GDM1 (cell line): ENCODE measurements around the gene RAMP1.

Source experiments
- DNase-seq: peaks from one replicate; lab custom pipeline; 2025; lab: John Stamatoyannopoulos, UW

The RAMP1 gene

DNA sequence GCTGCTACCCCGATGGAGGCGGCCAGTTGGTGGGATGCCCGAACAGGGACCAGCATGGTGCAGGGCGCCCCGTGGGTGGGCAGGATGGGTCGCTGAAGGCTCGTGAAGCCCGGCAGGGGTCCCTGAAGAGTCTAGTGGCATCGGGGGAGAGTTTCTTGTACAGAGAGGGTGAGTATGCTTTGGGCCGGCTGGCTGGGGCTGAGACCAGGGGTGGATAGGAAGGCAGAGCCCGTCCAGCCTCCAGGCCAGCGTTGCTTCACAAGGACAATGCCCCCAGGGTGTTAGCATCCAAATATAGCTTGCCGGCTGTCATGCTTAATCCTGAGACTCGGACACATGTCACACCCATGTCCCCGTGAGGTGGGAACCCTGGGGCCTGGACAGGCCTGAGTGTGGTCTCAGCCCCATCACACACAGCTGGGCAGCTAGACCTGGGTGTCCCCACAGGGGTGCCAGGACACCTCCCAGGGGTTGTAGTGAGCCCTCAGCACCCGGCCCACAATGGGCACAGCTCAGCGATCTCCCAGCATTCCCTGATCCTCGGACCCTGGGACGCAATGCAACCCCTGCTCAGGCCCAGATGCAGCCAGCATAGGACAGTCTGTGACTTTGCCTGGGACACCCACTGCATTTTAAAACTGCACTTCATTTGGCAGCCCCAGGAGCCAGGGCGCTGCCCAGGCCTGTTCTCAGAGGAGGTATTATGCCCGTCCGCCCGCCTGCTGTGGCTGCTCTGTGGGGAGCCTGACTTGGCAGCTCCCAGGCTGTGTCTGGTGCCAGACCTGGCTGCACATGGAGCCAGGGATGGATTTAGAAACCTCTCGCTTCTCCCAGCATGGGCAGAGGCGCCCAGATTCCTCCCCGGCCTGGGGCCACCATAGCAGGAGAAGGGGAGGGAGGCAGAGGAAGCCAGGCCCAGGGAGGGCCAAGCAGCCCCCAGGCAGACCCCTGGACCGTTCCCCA, 36.4 kb downstream of the RAMP1 start:
- DNase-seq: no peak

DNA sequence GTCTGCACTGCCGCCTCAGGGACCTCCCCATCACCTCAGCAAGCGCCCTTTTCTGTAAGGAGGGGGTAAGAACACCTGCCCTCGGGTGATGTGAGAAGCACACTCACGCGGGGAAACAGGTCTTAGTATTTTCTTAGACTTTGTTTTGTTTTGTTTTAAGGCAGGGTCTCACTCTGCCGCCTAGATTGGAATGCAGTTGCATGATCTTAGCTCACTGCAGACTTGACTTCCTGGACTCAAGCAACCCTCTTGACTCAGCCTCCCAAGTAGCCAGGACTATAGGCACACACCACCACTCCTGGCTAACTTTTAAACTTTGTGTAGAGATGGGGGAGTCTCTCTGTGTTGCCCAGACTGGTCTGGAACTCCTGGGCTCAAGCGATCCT, 37.1 kb downstream of the RAMP1 start:
- DNase-seq: no peak

DNA sequence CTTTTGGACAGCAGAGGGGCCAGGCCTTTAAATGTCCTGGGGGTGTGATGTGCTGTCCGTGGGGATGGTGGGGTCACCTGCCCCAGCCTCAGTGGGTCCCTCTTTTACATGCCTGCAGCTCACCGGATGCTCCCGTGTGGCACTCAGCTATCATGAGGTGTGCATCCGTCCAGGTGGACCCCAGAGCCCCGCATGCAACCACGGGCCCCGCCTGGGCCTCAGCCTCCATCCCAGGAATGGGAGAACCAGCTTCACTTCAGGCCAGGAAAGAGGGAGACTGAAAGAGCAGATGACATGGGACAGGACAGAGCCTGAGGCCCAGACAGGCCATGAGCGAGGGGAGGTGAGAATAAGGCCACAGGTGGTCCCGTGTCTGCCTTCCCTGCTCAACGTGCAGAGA, 37.5 kb downstream of the RAMP1 start:
- DNase-seq: no peak

DNA sequence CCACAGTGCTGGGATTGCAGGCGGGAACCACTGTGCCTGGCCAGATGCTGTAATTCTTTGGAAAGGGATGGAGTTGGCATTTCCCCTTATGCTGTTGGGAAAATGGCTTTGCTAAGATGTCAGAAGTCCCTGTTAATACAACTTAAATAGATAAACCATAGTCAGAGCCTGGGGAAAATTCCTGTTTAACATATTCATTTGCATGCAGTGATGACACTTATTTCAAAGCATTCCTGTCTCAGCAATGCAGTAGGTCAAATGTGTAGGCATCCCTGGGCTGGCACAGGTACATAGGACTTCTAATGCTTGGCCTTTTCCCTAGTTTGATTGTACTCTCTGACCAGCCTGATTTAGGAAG, 38.6 kb downstream of the RAMP1 start:
- DNase-seq: no peak

DNA sequence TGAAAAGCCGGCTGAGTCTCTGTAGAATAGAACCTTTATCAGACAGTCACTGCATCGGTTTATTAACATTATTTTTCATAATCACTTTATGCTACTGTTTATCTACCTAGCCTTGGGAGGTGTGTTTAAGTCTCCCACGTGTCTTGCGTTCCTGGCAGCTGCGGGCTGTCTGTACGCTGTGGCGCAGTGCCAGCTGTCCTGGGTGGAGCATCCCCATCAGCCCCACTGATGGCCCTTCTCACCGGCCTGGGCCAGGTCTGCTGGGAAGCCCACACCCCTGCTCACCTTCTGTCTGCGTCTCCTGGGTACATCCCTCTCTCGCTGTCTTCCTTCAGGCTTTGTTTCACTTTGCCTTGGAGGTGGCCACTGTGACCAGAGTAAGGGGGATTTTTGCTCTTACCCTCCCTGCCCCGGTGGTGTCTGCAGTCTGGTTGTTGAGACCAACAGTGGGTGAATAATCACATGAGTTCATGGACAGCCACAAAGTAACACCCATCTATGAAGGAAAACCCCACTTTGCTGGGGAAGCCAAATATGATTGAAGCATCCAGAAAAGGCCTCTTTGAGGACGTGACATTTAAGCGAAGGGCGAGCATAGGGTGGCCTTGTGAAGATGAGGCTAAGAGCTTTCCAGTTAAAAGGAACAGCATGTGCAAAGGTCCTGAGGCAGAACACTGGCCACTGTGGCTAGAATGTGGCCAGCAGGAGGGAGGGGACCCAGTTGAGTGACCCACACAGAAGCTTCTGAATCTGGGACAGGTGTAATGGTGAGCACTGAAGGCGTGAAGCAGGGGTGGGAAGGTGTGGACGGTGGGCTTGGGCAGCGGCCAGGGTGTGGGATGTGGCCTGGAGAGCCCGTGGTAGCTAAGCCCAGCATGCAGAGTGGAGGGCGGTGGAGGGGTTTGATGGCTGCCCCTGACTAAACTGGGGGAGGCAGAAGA, 41.7 kb downstream of the RAMP1 start:
- no peak for DNase-seq

DNA sequence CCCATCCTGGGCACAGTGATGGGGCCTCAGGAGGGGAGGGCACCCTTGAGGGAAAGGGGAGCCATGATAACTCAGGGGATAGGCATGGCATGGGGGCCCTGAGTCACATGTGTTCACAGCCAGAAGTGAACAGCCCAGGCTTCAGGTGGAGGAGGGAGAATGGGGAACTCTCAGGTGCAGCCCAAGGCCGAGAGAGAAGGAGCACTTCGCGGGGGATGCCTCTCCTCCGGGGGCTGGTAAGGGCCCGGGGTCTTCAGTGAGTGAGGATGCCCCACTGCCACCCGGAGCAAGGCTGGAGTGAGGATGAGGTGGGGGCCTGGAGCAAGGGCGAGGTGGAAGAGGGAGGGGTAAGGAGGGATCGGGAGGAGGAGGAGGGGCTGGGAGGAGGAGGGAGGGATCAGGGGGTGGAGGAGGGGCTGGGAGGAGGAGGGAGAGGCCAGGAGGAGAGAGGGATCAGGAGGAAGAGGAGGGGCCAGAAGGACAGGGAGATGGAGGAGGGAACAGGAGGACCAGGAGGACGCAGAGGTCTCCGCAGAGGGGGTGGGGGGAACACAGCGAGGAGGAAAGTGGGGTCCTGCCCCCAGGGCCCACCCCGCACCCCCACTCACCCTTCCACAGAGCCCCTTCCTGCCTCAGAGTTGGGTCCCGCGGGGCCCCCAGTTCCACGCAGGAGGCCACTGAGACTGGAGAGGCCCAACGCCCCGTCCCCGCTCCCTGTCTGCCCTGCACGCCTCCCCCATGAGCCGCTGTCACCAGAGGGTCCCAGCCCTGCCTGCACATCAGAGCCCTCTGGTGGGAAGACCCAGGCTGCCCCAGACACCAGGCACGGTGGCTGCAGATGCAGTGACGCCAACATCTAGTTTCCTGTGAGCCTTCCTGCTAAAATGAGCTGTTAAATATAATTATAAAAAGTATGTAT, 42.8 kb downstream of the RAMP1 start:
- peak; percentile 12 for DNase-seq

DNA sequence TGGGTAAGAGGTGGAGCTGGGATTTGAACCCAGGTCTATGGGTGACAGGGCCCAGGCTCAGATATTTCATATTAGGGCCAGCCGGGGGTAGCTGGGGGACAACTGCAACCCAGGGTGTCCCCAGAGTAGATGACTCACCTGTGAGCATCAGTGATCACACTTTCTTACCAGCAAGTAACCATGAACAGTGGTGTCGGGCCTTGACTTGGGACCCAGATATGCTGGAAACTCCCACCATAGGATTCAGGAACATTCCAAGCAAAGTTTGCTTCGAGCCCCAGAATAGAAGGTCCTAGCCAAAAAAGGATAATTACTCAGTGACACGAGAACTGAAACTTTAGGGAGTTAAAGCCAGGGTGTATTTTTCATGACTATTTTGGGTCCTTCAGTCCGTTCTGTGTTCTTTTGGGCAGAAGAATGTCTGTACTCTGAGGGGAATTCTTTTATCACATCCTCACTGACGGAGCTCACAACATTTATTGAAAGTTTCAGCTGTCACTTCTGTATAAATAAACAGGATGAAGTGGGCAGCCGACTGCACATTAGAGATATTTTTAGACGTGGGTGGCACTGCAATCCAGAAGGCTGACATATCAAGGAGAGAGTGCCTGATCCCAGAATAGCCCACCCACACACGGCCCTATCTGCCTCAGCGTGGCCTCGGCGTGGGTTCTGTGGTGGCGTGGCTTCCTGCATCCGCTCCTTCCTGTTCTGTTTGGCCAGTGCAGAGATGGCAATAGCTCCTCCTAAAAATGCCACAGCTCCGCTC, 45.6 kb downstream of the RAMP1 start:
- peak; percentile 83 for DNase-seq

DNA sequence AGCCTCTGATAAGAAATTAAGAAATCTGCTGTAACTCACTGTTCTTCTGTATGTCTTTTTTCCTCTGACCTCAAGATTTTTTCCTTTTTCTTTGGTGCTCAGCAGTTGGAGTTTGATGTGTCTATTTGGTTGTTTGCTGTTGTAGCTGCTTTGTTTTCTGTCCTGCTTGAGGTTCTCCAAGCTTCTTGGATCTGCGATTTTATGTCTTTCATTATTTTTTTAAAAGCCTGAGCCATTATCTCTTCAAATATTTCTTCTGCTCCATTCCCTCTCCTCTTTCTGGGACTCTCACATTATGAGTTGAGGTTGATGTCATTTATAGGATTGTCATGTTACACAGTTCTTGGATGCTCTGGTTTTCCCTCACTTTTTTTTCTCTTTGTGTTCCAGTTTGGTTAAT, 47.7 kb downstream of the RAMP1 start:
- DNase-seq: no peak

DNA sequence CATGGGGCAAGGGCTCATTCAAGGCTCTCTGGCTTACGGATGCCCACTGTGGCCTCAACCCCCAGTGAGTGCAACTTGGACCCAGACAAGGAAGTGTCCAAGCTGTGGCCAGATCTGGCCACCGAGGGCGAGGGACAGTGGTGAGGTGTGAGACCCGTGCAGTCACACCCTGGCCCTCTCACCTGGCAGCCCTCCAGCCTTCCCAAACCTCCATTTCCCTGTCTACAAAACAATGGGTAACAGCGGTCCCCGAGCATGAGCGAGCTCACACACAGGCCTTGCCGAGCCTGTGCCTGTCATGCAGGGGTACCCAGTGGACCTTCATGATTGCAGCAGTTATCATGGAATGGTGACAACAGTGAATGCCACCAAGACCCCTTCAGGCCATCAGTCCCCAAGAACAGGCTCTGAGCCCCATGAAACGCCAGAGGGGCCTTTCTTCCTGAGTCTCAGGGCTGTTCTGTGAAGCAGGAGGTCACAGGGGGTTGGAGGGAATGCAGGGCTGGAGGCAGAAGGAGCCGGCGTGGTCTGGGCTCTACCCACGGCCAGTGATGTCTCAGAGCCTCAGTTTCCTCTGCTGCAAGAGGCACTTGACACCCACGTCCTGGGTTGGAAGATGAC, 49.8 kb downstream of the RAMP1 start:
- DNase-seq: no peak

DNA sequence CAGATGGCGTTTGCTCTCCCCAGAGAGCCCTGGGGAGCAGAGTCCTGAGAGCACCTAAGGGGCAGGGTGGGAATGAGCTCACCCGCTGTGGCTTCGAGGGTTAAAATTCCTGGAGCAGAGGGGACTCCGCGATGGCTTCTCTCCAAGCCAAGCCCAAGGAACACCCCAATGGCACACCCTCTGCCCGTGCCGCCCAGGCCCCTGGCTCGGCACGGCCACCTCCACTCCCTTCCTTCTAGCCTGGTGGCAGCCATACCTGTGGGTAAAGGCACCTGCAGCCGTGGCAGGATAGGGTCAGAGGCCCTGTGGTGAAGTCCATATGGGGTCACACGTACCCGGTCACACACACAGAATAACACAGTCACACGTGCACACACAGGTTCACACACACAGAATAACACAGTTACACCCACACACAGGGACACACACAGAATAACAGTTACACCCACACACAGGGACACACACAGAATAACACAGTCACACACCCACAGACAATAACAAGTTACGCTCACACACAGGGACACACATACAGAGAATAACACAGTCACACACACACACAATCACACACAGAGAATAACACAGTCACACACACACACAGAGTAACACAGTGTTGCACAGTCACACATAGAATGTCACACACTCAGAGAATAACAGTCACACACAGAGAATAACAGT, 50.5 kb downstream of the RAMP1 start:
- DNase-seq: no peak

DNA sequence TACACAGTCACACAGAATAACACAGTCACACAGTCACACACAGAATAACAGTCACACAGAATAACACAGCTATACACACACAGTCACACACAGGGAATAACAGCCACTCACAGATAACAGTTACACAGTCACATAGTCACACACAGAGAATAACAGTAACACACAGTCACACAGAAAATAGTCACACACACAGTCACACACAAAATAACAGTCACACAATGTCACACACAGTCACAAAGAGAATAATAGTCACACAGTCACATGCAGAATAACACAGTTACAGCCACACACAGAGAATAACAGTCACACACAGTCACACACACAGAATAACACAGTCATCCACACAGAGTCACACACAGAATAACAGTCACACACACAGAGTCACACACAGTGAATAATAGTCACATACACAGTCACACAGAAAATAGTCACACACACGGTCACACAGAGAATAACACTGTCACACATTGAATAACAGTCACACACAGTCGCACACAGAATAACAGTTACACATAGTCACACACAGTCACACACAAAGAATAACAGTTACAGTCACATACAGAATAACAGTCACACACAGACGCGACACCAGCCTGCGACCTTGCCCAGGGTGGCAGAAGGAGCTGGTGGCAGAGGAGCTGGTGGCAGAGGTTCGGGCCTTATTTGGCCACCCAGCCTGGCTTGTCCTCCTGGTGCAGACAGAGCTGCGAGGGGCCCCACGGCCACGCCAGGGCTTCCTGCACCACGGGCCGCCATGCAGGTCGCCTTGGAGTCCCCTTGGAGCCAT, 51.3 kb downstream of the RAMP1 start:
- DNase-seq: no peak

DNA sequence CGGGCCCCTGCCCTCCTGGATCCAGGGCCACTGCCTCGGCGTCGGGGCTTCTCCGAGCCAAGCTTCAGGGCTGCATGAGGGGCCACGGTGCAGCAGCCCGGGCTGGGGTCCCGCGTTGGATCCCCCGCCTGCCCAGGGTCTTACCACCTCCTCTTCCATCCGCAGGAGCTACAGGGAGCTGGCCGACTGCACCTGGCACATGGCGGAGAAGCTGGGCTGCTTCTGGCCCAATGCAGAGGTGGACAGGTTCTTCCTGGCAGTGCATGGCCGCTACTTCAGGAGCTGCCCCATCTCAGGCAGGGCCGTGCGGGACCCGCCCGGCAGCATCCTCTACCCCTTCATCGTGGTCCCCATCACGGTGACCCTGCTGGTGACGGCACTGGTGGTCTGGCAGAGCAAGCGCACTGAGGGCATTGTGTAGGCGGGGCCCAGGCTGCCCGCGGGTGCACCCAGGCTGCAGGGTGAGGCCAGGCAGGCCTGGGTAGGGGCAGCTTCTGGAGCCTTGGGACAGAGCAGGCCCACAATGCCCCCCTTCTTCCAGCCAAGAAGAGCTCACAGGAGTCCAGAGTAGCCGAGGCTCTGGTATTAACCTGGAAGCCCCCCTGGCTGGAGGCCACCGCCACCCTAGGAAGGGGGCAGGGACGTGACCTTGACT, 52.1 kb downstream of the RAMP1 start:
- DNase-seq: no peak

DNA sequence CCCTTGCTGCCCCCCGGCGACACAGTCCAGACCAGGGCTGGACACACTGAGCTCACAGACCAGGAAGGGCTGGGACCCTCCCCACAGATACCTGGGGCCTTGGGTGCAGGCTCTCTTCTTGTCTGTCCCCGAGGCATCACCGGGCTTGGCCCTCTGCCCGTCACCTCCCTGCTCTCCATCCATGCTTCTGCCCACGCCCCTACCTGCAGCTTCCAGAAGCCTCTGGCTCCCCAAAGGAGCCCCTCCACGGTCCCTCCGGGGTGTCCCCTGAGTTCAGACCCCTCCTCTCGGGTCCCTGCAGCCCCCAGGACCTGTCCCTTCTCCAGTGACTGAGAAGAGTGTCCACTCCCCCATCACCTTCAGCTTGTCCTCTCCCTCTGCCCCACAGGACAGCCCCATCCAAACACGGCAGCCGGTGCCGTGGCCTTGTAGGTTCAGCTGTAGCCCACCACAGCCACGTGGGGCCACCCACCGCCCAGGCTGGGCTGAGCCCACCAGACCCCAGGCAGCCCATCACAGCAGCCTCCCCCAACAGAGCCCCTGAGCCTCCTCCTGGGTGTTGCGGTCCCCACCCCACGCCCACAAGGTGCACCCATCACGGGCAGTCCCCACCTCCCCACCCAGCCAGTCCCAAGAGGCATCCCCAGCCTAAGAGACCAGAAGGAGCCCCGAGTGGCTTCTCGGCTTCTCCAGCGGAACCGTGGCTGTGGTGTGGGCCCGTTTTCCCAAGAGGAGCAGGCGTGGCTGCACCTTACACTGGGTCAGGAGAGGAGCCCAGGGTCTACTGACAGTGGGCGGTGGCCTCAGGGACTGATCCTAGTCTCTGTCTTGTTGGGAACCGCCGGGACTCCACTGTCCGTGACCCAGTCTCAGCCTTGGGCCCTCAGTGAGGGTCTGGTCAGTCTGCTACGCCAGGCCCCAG, 53.1 kb downstream of the RAMP1 start:
- no peak for DNase-seq

DNA sequence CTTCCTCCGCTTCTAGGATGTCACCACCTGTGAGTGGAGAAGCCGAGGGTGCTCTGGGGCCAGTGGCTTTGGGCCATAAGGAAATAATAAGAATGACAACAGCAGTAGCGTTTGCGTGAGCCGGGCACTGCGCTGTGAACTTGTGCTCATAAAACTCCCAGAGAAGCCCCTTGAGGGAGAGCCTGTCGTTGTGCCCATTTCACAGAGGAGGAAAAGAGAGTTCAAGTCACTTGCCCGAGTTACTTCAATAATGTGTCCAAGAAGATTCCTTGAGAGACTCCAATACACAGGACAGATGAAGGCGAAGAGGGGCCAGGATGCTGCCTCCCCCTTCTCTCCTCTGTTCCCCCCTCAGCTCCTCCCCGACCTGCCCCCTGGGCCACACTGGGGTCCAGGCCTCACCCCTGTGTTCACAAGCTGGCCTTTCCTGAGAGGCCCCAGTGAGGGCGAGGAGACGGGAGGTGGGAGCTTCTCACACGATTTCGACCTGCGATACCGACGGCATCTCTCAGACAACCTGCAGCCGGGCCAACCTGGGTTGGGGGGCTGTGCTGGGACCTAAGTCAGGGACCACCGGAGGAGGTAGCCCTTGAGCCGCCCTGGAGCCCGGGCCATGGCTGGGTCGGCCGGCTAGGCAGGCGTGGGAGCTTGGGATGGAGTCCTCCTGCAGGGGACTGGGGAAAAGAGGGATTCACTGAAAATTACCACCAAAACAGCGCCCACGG, 53.9 kb downstream of the RAMP1 start:
- DNase-seq: no peak

DNA sequence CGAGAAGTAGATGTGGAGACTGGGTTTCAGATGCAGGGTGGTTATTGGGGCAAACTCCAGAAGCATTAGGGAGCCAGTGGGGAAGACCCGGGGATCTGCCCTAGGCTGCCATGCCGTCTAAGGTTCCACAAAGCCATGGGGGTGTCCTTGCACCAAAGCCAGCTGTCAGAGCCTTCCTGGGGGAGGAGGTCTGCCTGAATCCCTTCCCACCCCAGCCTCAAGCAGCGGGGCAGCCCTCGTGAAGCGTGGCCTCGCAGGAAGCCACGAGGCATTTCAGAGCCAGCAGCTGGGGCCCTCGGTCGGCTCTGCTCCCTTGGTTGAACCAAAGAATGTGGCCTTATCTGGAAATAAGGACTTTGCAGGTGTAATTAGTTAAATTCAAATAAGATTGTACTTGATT, 56.2 kb downstream of the RAMP1 start:
- DNase-seq: no peak

DNA sequence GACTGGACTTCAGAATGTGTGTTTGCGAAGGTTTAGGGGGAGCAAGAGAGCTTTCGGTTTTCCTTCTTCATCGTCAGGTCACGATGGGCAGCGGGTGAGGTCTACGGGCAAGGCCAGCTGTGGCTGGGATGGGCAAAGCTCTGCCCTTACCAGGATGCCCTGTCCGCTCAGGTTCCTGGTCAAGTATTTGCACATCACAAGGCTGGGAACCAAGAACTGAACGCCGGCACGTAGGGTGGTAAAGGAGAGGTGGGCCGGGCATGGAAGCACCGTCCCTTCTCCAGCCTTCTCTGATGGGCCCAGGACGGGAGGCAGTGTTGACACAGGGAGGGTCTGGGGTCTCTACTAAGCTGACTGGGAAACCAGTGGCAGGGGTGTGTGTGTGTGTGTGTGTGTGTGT, 56.9 kb downstream of the RAMP1 start:
- DNase-seq: no peak
